Smooth muscle cell (in vitro differentiated cells): ENCODE measurements around the gene PRPF19. TPM values are rescaled to one million over a fixed set of nuclear protein-coding genes. Genes with fewer than 3 reads are reported as not detected.

Experiments
- DNase-seq: peaks from one replicate; lab custom pipeline; 2025; ENCODE audit not compliant: unreplicated experiment; lab: John Stamatoyannopoulos, UW
- H2AFZ ChIP-seq: fragments of 200-600 bp; sonication (generic); 2 replicates; pipeline ENCODE4 v1.6.0; 2016; ENCODE audit warnings: antibody characterized with exemption, low read depth, mild to moderate bottlenecking
- H3F3A ChIP-seq: fragments of 200-600 bp; sonication (generic); 2 replicates; pipeline ENCODE4 v1.6.0; 2017; ENCODE audit warnings: antibody characterized with exemption, low read depth
- H3K27ac ChIP-seq: fragments of 200-600 bp; sonication (generic); 2 replicates; pipeline ENCODE4 v1.5.1; 2016; ENCODE audit warnings: low read depth, mild to moderate bottlenecking
- H3K27me3 ChIP-seq: fragments of 200-600 bp; sonication (generic); 2 replicates; pipeline ENCODE4 v1.6.1; 2016; ENCODE audit warnings: low read depth, mild to moderate bottlenecking
- H3K36me3 ChIP-seq: fragments of 200-600 bp; sonication (generic); 2 replicates; pipeline ENCODE4 v1.5.1; 2016; ENCODE audit warnings: low read depth
- H3K4me1 ChIP-seq: fragments of 200-600 bp; sonication (generic); 2 replicates; pipeline ENCODE4 v1.5.1; 2016; ENCODE audit warnings: low read depth
- H3K4me2 ChIP-seq: fragments of 200-600 bp; sonication (generic); 2 replicates; pipeline ENCODE4 v1.6.0; 2016; ENCODE audit warnings: mild to moderate bottlenecking
- H3K4me3 ChIP-seq: fragments of 200-600 bp; sonication (generic); 2 replicates; pipeline ENCODE4 v1.5.1; 2016; ENCODE audit warnings: mild to moderate bottlenecking
- H3K79me2 ChIP-seq: fragments of 200-600 bp; sonication (generic); 2 replicates; pipeline ENCODE4 v1.6.0; 2016; ENCODE audit warnings: low read depth, mild to moderate bottlenecking
- H3K9ac ChIP-seq: fragments of 200-600 bp; sonication (generic); 2 replicates; pipeline ENCODE4 v1.6.0; 2016; ENCODE audit warnings: low read depth
- H3K9me3 ChIP-seq: fragments of 200-600 bp; sonication (generic); replicated peaks from 2 replicates; pipeline ENCODE4 v1.5.1; 2016; ENCODE audit warnings: low read depth
- H4K20me1 ChIP-seq: fragments of 200-600 bp; sonication (generic); 2 replicates; pipeline ENCODE4 v1.6.0; 2016; ENCODE audit warnings: low read depth
- CTCF ChIP-seq: fragments of 200-600 bp; sonication (generic); IDR thresholded peaks from 2 replicates; pipeline ENCODE4 v1.5.1; 2017; ENCODE audit warnings: borderline replicate concordance, mild to moderate bottlenecking, antibody characterized with exemption; ENCODE audit not compliant: insufficient read depth, poor library complexity, severe bottlenecking
- WGBS: methylation state at CpG from one replicate; pipeline ENCODE4 v1.1.7; 2016; ENCODE audit warnings: low lambda C conversion rate; 5-methylcytosine and 5-hydroxymethylcytosine counted together
- polyA plus RNA-seq: library from polyadenylated mRNA; unstranded; fragments of >200 nt; fragmentation: Nextera tagmentation; extraction: Ambion mirVana; gene quantifications from 2 replicates; pipeline ENCODE4 v1.2.1, GENCODE V29; 2016
- total RNA-seq: library from RNA; depleted of rRNA; stranded (reverse); fragments of >200 nt; gene quantifications from 2 replicates; pipeline ENCODE4 v1.2.3, GENCODE V29; 2014

The PRPF19 gene
- total and polyA plus RNA-seq, 2 experiments from 2014 or later = 10.2 to 33.0 TPM

- no peak for DNase-seq
- H3K27me3 ChIP-seq = no peaks in the 10 kb centered on the region
- no peak overlapping the region for H3K9ac ChIP-seq
- no peaks in the 10 kb centered on the region for H3K9me3 ChIP-seq
- peak; percentile 94 for TF ChIP-seq CTCF
- no peak overlapping the region for H3K27ac ChIP-seq
- H4K20me1 ChIP-seq = peaks cover 22% of the 10 kb centered on the region
- no peaks in the 10 kb centered on the region for H3K4me1 ChIP-seq
- WGBS = 65% methylated on average over 12 of the region's 12 CpGs
- peaks cover 24% of the 10 kb centered on the region for H3K36me3 ChIP-seq
- H3K4me2 ChIP-seq = no peak overlapping the region
- peaks cover 8% of the 10 kb centered on the region for H3F3A ChIP-seq
- peaks cover 9% of the 10 kb centered on the region for H3K79me2 ChIP-seq
- no peak overlapping the region for H2AFZ ChIP-seq
- no peak overlapping the region for H3K4me3 ChIP-seq
Observed at GRCh38 chr11:60899046-60899936, 7.1 kb downstream of the PRPF19 start.

- Histone ChIP-seq H3F3A (peaks cover 8% of the 10 kb centered on the region), H3K27me3 (no peaks in the 10 kb centered on the region), H3K9ac (no peak overlapping the region), H3K79me2 (no peaks in the 10 kb centered on the region), H3K36me3 (peaks cover 25% of the 10 kb centered on the region), H2AFZ (no peak overlapping the region), H3K4me1 (no peaks in the 10 kb centered on the region), H3K27ac (no peak overlapping the region), H3K4me3 (no peak overlapping the region), H3K4me2 (no peak overlapping the region), H3K9me3 (no peaks in the 10 kb centered on the region), H4K20me1 (peaks cover 9% of the 10 kb centered on the region)
- DNase-seq = no peak
- 98% methylated on average over 4 of the region's 4 CpGs for WGBS
- no peak for TF ChIP-seq CTCF
Observed at GRCh38 chr11:60897496-60897895, 8.9 kb downstream of the PRPF19 start.

DNA sequence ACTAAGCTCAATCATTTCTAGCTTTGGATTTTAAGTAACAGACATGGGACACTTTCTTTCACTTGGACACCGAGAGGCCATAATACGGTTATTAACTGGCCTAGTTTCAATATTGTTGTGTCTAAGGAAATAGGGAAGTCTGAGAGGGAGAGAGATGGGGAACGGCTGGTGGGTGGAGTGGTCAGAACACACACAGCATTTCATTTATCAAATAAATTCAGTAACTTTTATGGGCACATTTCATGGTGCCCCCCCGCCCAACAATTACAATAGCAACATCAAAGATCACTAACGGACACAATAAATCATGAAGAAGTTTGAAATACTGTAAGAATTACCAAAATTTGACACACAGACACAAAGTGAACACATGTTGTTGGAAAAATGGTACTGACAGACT, 10.7 kb downstream of the PRPF19 start:
- Histone ChIP-seq H3F3A (peaks cover 3% of the 10 kb centered on the region), H2AFZ (no peak overlapping the region), H3K4me2 (no peak overlapping the region), H3K27me3 (no peaks in the 10 kb centered on the region), H3K79me2 (no peaks in the 10 kb centered on the region), H4K20me1 (peaks cover 4% of the 10 kb centered on the region), H3K4me1 (no peaks in the 10 kb centered on the region), H3K36me3 (peaks cover 25% of the 10 kb centered on the region), H3K4me3 (no peak overlapping the region), H3K9me3 (no peaks in the 10 kb centered on the region), H3K27ac (no peak overlapping the region), H3K9ac (no peak overlapping the region)
- DNase-seq = no peak
- whole genome bisulfite sequencing = 95% methylated on average over 5 of the region's 5 CpGs
- TF ChIP-seq CTCF = no peak
